GM10266 (cell line): ENCODE results near the gene NUDT5.

Source experiments
- DNase-seq: peaks from one replicate; pipeline ENCODE4 v3.0.0; 2012; ENCODE audit errors: extremely low spot score
- TF ChIP-seq, protein P1 (sequence below): IDR thresholded peaks from 2 replicates; pipeline ENCODE4 v1.5.1; 2012; ENCODE audit warnings: mild to moderate bottlenecking, low read depth; ENCODE audit not compliant: control insufficient read depth, insufficient read depth; ENCODE audit errors: missing control alignments

Gene NUDT5

DNA sequence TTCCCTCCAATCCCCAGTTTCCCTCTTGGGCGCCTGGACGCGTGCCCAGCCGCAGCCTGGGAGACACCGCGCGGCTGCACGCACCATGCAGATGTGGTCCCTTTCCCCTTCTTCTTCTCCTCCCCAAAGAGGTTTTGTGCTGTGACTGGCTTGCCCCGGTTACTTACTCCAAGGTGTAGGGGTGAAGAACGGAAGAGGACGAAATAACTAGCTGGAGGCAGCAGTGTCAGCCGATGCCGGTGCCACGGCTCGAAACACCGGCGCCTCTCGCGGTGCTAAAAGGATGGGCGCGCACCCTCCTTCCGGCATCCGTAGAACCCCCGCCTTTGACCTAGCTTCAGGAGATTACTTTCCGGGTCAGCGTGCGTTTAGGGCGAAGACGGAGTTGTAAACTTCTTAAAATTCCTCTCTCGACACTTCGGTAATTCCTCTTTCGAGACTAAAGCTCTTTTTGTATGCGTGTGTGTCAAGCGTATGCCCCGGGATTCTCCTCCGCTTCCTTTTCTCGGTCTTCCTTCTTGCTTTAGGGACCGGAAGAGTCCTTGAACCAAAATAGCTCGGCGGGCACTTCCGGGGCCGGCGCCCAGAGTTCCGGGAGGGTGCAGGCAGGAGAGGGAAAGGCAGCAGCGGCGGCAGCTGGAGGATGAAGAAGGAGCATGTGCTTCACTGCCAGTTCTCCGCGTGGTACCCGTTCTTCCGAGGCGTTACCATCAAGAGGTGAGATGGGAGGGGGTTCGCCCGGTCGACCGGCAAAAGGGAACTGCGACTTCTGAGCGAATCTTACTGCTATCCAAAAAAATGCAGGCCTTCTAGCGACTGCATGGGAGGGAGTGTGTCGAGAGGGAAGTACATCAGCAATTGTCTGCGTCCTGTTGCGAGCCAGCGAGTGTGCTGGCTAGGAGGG is at the start of gene NUDT5, which contains the start of gene CDC123:
NUDT5 (minus strand) TSS at position 289 of the 904 bp plus-strand sequence. CDS start 9,600 bp downstream, outside the sequence.
CDC123 (plus strand) TSS at position 586 of the 904 bp plus-strand sequence; CDS start at position 644, 58 bp downstream.
- peak; percentile 83 for DNase-seq
- TF ChIP-seq, protein P1, sequence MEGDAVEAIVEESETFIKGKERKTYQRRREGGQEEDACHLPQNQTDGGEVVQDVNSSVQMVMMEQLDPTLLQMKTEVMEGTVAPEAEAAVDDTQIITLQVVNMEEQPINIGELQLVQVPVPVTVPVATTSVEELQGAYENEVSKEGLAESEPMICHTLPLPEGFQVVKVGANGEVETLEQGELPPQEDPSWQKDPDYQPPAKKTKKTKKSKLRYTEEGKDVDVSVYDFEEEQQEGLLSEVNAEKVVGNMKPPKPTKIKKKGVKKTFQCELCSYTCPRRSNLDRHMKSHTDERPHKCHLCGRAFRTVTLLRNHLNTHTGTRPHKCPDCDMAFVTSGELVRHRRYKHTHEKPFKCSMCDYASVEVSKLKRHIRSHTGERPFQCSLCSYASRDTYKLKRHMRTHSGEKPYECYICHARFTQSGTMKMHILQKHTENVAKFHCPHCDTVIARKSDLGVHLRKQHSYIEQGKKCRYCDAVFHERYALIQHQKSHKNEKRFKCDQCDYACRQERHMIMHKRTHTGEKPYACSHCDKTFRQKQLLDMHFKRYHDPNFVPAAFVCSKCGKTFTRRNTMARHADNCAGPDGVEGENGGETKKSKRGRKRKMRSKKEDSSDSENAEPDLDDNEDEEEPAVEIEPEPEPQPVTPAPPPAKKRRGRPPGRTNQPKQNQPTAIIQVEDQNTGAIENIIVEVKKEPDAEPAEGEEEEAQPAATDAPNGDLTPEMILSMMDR, result no peak

DNA sequence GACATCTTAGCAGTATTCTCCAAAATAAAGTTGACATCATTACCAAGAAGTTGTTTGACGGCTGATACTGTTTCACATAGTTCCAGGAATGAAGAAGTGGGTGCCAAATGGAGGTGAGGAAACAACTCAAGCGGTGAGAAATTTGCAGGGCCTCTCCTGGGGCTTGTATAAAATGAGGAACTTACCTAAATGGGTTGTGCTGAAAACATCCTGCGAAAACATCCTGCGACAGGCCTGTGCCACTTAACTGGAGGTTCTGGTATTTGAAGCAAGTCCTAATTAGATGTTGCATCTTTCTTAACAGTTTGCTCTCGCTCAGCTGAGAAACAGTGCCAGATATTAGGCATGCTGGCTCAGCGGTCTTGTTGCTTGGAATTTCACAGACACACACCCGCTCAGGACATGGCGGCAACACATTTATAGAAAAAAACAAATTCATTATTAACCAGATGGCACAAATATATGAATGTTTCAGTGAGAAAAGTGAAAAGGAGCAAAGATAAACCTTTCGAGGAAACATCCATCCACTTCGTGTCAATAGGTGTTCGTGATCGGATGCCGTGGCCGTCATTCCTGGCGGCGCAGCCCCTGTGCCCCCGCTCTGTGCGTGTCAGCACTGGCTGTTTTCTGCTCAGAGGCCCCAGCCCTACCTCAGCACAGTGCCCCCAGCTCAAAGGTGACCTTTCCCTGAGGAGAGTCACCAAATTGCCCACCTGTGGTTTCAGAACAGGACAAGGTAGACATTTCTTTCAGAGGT is 48.4 kb upstream of the NUDT5 start:
- TF ChIP-seq, protein P1, result no peak
- no peak for DNase-seq

- DNase-seq, result peak; percentile 67
- TF ChIP-seq, protein P1, result no peak
These were observed 46.3 kb upstream of the NUDT5 start for GRCh38 chr10:12241810-12242529.

- TF ChIP-seq, protein P1, result no peak
- no peak for DNase-seq
These were observed 43.1 kb upstream of the NUDT5 start for GRCh38 chr10:12238821-12239220.

DNA sequence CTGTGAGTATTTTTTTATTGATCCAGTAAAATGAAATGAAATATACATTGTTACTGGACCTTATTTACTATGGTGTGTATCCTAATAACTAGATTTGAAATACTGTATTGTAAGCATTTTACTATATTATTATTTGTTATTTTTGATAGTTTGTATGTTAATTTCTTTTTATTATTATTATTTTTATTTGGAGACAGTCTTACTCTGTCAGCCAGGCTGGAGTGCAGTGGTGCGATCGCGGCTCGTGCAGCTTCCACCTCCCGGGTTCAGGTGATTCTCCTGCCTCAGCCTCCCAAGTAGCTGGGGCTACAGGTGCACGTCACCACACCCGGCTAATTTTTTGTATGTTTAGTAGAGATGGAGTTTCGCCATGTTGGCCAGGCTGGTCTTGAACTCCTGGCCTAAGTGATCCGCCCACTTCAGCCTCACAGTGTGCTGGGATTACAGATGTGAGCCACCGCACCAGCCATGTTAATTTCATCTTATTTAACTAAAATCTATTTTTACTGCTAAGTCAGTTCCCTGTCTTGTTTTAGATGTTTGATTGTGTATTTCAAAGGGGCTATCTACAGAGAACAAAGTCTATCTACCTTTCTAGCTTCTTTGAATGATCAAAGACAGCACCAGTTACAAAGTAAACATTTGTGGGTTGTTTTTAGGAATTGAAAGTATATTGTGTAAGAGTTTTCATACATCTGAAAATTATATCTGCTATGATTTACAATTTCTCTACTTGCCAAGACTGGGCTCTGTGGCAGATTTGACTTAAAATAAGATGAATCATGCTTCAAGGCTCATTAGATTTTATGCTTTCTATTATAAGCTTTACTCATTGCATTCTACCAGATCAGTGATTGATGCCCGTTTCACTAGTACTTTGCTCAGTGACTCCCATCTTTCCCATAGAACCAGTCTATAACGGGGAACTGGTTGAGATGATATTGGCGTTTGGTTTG is 41.9 kb upstream of the NUDT5 start:
- DNase-seq, result peak; percentile 20
- TF ChIP-seq, protein P1, result no peak

DNA sequence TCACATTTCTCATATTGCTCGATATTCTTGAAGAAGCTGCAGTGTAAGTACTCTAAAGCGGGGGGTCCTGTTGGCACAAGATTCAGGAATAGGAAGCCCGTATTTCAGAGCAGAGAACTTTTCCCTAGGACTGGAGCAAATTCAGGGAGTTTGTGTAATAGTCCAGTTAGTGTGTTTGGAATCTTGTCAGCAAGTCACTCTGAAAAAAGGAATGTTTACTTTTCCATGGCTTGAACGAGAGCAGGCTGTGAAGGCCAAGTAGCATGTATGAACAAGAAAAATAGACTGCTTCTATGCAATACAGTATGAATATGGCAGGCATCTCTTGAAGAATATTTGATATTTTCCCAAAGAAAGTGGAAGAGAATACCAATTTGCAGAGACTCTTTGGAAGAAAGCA is 40.1 kb upstream of the NUDT5 start:
- no peak for DNase-seq
- TF ChIP-seq, protein P1, result no peak
